ENCODE results near the gene GAL3ST2. TPM values are rescaled to one million over a fixed set of nuclear protein-coding genes. Genes with fewer than 3 reads are reported as not detected.

GAL3ST2 gene
- total and polyA plus RNA-seq, 2 of the 8 experiments (the other 6 are each of a cell fraction or from before 2014, with no cell fraction given): not detected

DNA sequence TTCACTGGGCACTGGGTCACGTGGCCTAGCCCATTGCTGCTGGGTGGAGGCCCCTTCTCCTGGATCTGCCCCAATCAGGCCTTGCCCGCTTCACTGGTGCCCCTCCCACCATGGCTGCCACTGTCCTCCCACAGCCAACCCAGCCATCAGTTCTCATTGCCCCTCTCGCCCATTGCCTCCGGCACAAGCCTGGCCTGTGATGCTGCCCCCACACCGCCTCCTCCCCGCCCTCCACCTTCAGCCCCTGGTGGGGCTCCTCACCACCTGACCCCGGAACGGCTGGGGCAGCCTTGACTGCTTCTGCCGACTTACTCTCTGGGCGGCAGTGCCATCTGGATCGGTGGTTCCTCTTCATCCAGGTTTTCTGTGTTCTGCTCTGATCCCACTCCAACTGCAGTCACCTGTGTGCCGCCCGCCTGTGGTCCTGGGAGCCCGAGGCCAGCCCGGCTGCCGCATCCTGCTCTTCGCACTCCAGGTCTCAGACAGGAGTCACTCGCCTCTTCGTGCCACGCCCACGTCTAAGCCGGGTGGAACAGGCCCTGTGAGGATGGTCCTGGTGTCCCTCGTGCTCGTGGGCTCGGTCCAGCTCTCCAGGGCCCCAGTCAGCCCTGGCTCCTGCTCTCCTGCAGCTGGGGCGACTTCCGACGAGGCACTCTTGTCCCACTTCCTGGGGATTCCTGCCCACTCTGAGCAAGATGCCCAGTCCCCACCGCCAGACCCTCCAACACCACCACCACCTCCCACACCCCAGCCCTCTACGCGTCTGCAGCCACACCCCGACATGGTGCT is 28.0 kb upstream of the GAL3ST2 start (continued):
- TF ChIP-seq ASH2L (IDR thresholded peaks at IDR 0.05; ENCODE audit: low read length) (no peak), CEBPB (IDR thresholded peaks at IDR 0.05; ENCODE audit: low read depth, low read length) (no peak)
- TF ChIP-seq, protein P1, sequence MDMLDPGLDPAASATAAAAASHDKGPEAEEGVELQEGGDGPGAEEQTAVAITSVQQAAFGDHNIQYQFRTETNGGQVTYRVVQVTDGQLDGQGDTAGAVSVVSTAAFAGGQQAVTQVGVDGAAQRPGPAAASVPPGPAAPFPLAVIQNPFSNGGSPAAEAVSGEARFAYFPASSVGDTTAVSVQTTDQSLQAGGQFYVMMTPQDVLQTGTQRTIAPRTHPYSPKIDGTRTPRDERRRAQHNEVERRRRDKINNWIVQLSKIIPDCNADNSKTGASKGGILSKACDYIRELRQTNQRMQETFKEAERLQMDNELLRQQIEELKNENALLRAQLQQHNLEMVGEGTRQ (IDR thresholded peaks at IDR 0.05; ENCODE audit: low read length): no peak

Measured in H1 (cell line).